ENCODE data around the gene MMRN1. TPM values are rescaled to one million over a fixed set of nuclear protein-coding genes. Genes with fewer than 3 reads are reported as not detected.

MMRN1 gene, protein sequence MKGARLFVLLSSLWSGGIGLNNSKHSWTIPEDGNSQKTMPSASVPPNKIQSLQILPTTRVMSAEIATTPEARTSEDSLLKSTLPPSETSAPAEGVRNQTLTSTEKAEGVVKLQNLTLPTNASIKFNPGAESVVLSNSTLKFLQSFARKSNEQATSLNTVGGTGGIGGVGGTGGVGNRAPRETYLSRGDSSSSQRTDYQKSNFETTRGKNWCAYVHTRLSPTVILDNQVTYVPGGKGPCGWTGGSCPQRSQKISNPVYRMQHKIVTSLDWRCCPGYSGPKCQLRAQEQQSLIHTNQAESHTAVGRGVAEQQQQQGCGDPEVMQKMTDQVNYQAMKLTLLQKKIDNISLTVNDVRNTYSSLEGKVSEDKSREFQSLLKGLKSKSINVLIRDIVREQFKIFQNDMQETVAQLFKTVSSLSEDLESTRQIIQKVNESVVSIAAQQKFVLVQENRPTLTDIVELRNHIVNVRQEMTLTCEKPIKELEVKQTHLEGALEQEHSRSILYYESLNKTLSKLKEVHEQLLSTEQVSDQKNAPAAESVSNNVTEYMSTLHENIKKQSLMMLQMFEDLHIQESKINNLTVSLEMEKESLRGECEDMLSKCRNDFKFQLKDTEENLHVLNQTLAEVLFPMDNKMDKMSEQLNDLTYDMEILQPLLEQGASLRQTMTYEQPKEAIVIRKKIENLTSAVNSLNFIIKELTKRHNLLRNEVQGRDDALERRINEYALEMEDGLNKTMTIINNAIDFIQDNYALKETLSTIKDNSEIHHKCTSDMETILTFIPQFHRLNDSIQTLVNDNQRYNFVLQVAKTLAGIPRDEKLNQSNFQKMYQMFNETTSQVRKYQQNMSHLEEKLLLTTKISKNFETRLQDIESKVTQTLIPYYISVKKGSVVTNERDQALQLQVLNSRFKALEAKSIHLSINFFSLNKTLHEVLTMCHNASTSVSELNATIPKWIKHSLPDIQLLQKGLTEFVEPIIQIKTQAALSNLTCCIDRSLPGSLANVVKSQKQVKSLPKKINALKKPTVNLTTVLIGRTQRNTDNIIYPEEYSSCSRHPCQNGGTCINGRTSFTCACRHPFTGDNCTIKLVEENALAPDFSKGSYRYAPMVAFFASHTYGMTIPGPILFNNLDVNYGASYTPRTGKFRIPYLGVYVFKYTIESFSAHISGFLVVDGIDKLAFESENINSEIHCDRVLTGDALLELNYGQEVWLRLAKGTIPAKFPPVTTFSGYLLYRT
- total RNA-seq (2014; rRNA removed; shearing (Covaris generic)) (not detected in 2 replicates), polyA plus RNA-seq (2016; fragmentation: Nextera tagmentation; extraction: Ambion mirVana) (not detected in 2 replicates)
- long read RNA-seq, result 0 reads

DNA sequence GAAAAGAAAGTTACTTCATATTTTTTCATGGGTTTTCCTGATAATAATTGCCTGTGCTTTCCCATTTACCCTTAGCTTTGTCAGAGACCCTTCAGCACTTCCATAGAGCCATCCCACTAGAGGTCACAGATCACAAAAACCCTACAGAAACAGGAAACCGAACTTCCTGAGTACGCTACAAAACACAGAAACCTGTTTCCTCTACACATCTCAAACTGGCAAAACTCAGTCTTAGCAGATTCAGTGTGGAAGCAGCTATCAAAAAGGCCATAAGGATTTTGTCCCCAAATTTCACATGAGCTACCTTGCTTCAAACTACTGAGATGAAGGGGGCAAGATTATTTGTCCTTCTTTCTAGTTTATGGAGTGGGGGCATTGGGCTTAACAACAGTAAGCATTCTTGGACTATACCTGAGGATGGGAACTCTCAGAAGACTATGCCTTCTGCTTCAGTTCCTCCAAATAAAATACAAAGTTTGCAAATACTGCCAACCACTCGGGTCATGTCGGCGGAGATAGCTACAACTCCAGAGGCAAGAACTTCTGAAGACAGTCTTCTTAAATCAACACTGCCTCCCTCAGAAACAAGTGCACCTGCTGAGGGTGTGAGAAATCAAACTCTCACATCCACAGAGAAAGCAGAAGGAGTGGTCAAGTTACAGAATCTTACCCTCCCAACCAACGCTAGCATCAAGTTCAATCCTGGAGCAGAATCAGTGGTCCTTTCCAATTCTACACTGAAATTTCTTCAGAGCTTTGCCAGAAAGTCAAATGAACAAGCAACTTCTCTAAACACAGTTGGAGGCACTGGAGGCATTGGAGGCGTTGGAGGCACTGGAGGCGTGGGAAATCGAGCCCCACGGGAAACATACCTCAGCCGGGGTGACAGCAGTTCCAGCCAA is at the start of gene MMRN1:
Gene MMRN1 (plus strand): TSS at position 206 of the 902 bp plus-strand sequence. CDS start 118 bp downstream, at position 324.
- Mint-ChIP-seq H3K36me3 (ENCODE audit: low read depth) (no peaks in the 10 kb centered on the region), H3K27me3 (ENCODE audit: insufficient read depth, low read depth, poor library complexity) (no peaks in the 10 kb centered on the region), H3K4me3 (no peak within 1 kb of the TSS), H3K27ac (no peak within 1 kb of the TSS), H3K4me1 (peaks cover 3% of the 10 kb centered on the region; the same call in 2 of the 3 replicates), H3K9me3 (no peaks in the 10 kb centered on the region)
- H3K9me2 ChIP-seq (ENCODE audit: insufficient read depth), result no peaks in the 10 kb centered on the region
- DNase-seq (ENCODE audit: low spot score), result no peak
- H3K4me2 ChIP-seq, result no peak within 1 kb of the TSS
- H3K36me3 ChIP-seq (ENCODE audit: insufficient read depth), result no peaks in the 10 kb centered on the region
- no peak for ATAC-seq
- no peaks in the 10 kb centered on the region for H3K4me1 ChIP-seq (ENCODE audit: insufficient read depth)
- no peaks in the 10 kb centered on the region for H3K79me2 ChIP-seq (replicated peaks; ENCODE audit: insufficient read depth)
- H3K27ac ChIP-seq (ENCODE audit: low read depth), result no peak within 1 kb of the TSS
- H4K20me1 ChIP-seq (replicated peaks; ENCODE audit: insufficient read depth), result no peaks in the 10 kb centered on the region
- H3K27me3 ChIP-seq (ENCODE audit: insufficient read depth), result no peaks in the 10 kb centered on the region
- H3F3A ChIP-seq (replicated peaks; ENCODE audit: low read depth), result no peaks in the 10 kb centered on the region
- peak within 1 kb of the TSS; percentile 14; the same call in 1 of the 2 replicates for H2AFZ ChIP-seq
- no peak within 1 kb of the TSS for H3K4me3 ChIP-seq
- TF ChIP-seq, protein P1, sequence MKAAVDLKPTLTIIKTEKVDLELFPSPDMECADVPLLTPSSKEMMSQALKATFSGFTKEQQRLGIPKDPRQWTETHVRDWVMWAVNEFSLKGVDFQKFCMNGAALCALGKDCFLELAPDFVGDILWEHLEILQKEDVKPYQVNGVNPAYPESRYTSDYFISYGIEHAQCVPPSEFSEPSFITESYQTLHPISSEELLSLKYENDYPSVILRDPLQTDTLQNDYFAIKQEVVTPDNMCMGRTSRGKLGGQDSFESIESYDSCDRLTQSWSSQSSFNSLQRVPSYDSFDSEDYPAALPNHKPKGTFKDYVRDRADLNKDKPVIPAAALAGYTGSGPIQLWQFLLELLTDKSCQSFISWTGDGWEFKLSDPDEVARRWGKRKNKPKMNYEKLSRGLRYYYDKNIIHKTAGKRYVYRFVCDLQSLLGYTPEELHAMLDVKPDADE (IDR thresholded peaks at IDR 0.05), result no peak
- no peak for TF ChIP-seq ZNF331 (CRISPR knock-in tag; IDR thresholded peaks at IDR 0.05; ENCODE audit: low read depth)
- TF ChIP-seq NANOG (IDR thresholded peaks at IDR 0.05; ENCODE audit: borderline replicate concordance), result no peak
- TF ChIP-seq ZNF114 (CRISPR knock-in tag; IDR thresholded peaks at IDR 0.05), result no peak
- TF ChIP-seq, protein P2, sequence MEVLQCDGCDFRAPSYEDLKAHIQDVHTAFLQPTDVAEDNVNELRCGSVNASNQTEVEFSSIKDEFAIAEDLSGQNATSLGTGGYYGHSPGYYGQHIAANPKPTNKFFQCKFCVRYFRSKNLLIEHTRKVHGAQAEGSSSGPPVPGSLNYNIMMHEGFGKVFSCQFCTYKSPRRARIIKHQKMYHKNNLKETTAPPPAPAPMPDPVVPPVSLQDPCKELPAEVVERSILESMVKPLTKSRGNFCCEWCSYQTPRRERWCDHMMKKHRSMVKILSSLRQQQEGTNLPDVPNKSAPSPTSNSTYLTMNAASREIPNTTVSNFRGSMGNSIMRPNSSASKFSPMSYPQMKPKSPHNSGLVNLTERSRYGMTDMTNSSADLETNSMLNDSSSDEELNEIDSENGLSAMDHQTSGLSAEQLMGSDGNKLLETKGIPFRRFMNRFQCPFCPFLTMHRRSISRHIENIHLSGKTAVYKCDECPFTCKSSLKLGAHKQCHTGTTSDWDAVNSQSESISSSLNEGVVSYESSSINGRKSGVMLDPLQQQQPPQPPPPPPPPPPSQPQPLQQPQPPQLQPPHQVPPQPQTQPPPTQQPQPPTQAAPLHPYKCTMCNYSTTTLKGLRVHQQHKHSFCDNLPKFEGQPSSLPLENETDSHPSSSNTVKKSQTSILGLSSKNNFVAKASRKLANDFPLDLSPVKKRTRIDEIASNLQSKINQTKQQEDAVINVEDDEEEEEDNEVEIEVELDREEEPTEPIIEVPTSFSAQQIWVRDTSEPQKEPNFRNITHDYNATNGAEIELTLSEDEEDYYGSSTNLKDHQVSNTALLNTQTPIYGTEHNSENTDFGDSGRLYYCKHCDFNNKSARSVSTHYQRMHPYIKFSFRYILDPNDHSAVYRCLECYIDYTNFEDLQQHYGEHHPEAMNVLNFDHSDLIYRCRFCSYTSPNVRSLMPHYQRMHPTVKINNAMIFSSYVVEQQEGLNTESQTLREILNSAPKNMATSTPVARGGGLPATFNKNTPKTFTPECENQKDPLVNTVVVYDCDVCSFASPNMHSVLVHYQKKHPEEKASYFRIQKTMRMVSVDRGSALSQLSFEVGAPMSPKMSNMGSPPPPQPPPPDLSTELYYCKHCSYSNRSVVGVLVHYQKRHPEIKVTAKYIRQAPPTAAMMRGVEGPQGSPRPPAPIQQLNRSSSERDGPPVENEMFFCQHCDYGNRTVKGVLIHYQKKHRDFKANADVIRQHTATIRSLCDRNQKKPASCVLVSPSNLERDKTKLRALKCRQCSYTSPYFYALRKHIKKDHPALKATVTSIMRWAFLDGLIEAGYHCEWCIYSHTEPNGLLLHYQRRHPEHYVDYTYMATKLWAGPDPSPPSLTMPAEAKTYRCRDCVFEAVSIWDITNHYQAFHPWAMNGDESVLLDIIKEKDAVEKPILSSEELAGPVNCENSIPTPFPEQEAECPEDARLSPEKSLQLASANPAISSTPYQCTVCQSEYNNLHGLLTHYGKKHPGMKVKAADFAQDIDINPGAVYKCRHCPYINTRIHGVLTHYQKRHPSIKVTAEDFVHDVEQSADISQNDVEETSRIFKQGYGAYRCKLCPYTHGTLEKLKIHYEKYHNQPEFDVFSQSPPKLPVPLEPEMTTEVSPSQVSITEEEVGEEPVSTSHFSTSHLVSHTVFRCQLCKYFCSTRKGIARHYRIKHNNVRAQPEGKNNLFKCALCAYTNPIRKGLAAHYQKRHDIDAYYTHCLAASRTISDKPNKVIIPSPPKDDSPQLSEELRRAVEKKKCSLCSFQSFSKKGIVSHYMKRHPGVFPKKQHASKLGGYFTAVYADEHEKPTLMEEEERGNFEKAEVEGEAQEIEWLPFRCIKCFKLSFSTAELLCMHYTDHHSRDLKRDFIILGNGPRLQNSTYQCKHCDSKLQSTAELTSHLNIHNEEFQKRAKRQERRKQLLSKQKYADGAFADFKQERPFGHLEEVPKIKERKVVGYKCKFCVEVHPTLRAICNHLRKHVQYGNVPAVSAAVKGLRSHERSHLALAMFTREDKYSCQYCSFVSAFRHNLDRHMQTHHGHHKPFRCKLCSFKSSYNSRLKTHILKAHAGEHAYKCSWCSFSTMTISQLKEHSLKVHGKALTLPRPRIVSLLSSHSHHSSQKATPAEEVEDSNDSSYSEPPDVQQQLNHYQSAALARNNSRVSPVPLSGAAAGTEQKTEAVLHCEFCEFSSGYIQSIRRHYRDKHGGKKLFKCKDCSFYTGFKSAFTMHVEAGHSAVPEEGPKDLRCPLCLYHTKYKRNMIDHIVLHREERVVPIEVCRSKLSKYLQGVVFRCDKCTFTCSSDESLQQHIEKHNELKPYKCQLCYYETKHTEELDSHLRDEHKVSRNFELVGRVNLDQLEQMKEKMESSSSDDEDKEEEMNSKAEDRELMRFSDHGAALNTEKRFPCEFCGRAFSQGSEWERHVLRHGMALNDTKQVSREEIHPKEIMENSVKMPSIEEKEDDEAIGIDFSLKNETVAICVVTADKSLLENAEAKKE (CRISPR knock-in tag; IDR thresholded peaks at IDR 0.05), result no peak
- TF ChIP-seq, protein P3, sequence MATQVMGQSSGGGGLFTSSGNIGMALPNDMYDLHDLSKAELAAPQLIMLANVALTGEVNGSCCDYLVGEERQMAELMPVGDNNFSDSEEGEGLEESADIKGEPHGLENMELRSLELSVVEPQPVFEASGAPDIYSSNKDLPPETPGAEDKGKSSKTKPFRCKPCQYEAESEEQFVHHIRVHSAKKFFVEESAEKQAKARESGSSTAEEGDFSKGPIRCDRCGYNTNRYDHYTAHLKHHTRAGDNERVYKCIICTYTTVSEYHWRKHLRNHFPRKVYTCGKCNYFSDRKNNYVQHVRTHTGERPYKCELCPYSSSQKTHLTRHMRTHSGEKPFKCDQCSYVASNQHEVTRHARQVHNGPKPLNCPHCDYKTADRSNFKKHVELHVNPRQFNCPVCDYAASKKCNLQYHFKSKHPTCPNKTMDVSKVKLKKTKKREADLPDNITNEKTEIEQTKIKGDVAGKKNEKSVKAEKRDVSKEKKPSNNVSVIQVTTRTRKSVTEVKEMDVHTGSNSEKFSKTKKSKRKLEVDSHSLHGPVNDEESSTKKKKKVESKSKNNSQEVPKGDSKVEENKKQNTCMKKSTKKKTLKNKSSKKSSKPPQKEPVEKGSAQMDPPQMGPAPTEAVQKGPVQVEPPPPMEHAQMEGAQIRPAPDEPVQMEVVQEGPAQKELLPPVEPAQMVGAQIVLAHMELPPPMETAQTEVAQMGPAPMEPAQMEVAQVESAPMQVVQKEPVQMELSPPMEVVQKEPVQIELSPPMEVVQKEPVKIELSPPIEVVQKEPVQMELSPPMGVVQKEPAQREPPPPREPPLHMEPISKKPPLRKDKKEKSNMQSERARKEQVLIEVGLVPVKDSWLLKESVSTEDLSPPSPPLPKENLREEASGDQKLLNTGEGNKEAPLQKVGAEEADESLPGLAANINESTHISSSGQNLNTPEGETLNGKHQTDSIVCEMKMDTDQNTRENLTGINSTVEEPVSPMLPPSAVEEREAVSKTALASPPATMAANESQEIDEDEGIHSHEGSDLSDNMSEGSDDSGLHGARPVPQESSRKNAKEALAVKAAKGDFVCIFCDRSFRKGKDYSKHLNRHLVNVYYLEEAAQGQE (IDR thresholded peaks at IDR 0.05; ENCODE audit: unreplicated experiment), result no peak
- TF ChIP-seq EZH2 (IDR thresholded peaks at IDR 0.05; ENCODE audit: low read depth, unreplicated experiment), result no peak
- TF ChIP-seq EZH2phosphoT487 (IDR thresholded peaks at IDR 0.05; ENCODE audit: unreplicated experiment), result no peak
- TF ChIP-seq POLR2AphosphoS5 (IDR thresholded peaks at IDR 0.05; ENCODE audit: low read depth), result no peak
- no peak for TF ChIP-seq JUNB (IDR thresholded peaks at IDR 0.05; ENCODE audit: unreplicated experiment)

Measured in GM23338 (cell line).